K562 (cell line): ENCODE results near the gene NUP133. TPM values are rescaled to one million over a fixed set of nuclear protein-coding genes. Genes with fewer than 3 reads are reported as not detected.
A peak's percentile ranks its signal among the peaks of the same experiment; 100 is the strongest.

Experiments
- ELF4 ChIP-seq: fragments of 450-650 bp; formaldehyde crosslinking; IDR thresholded peaks from 2 replicates; pipeline ENCODE4 v1.4.0; 2022; ENCODE audit warnings: missing genetic modification characterization
- HDAC8 ChIP-seq: fragments of 450-650 bp; IDR thresholded peaks from 2 replicates; pipeline ENCODE4 v1.6.1; 2016; ENCODE audit warnings: mild to moderate bottlenecking, missing genetic modification characterization, moderate library complexity, missing compliant biosample characterization
- IRF9 ChIP-seq: fragments of 450-650 bp; IDR thresholded peaks from 2 replicates; pipeline ENCODE4 v1.6.1; 2016; ENCODE audit warnings: missing biosample characterization, missing genetic modification characterization
- KLF6 ChIP-seq: fragments of 250-450 bp; sonication (Bioruptor Pico); IDR thresholded peaks from 2 replicates; pipeline ENCODE4 v1.4.0; 2020; ENCODE audit warnings: mild to moderate bottlenecking, moderate library complexity, borderline replicate concordance
- MEF2D ChIP-seq: conservative IDR thresholded peaks from 2 replicates; pipeline ENCODE4 v1.6.1; 2016; ENCODE audit warnings: low read depth, missing genetic modification characterization, missing compliant biosample characterization
- MXI1 ChIP-seq: IDR thresholded peaks from 2 replicates; pipeline ENCODE4 v1.6.1; 2011; ENCODE audit warnings: low read depth, mild to moderate bottlenecking, improper control_type of control experiment, low read length
- NR3C1 ChIP-seq: sonication (generic); formaldehyde crosslinking; IDR thresholded peaks from 2 replicates; pipeline ENCODE4 v1.8.1; 2022; ENCODE audit warnings: missing genetic modification reagents
- PURB ChIP-seq: sonication (generic); formaldehyde crosslinking; IDR thresholded peaks from 2 replicates; pipeline ENCODE4 v1.9.0; 2021; ENCODE audit warnings: low read depth, mild to moderate bottlenecking, missing genetic modification reagents
- SMARCA4 ChIP-seq: fragments of 450-650 bp; IDR thresholded peaks from 2 replicates; pipeline ENCODE4 v1.6.1; 2016
- ZBTB49 ChIP-seq: sonication (generic); formaldehyde crosslinking; IDR thresholded peaks from 2 replicates; pipeline ENCODE4 v1.8.0; 2022; ENCODE audit warnings: missing genetic modification reagents, mild to moderate bottlenecking, borderline replicate concordance
- ZNF174 ChIP-seq: fragments of 250-450 bp; sonication (Bioruptor Pico); IDR thresholded peaks from 2 replicates; pipeline ENCODE4 v1.4.0; 2020; ENCODE audit warnings: mild to moderate bottlenecking
- ZNF282 ChIP-seq: sonication (generic); formaldehyde crosslinking; IDR thresholded peaks from 2 replicates; pipeline ENCODE4 v1.8.1; 2023; ENCODE audit warnings: missing genetic modification reagents
- ZNF311 ChIP-seq: fragments of 250-450 bp; sonication (Bioruptor Pico); IDR thresholded peaks from 2 replicates; pipeline ENCODE4 v1.4.0; 2020; ENCODE audit warnings: mild to moderate bottlenecking, moderate library complexity
- ZNF318 ChIP-seq, 2 experiments: fragments of 450-650 bp; IDR thresholded peaks; 2 replicates each; pipeline ENCODE4 v1.6.1; 2016; ENCODE audit warnings: mild to moderate bottlenecking in 2 of 2, borderline replicate concordance in 1 of 2, low read depth in 1 of 2, moderate library complexity in 1 of 2
- ZNF717 ChIP-seq: fragments of 250-450 bp; sonication (Bioruptor Pico); IDR thresholded peaks from 2 replicates; pipeline ENCODE4 v1.5.0; 2021
- polyA plus RNA-seq, 8 experiments: library from polyadenylated mRNA; depleted of rRNA in 4 of 8; stranded (reverse) in 5 of 8; unstranded in 3 of 8; fragments of >200 nt; fragmentation: Nextera tagmentation in 2 of 8; fragmentation: Illumina TruSeq in 1 of 8; extraction: Ambion mirVana in 2 of 8; extraction: Trizol in 1 of 8; gene quantifications; 2 replicates each; pipeline versions ENCODE4 v1.2.1 to v1.2.3, GENCODE V29; 2011 to 2014; ENCODE audit warnings: inconsistent platforms in 1 of 8, missing spikeins in 1 of 8
- total RNA-seq, 7 experiments: library from RNA; depleted of rRNA in 6 of 7; stranded (reverse); fragments of >200 nt in 6 of 7; fragmentation: Illumina TruSeq in 2 of 7; extraction: Trizol in 2 of 7; gene quantifications; 2 replicates each; pipeline versions ENCODE4 v1.2.1 to v1.2.3, GENCODE V29; 2011 to 2021; ENCODE audit warnings: low replicate concordance in 1 of 7

Gene NUP133
- total and polyA plus RNA-seq, 9 of the 15 experiments (the other 6 are each of a cell fraction or from before 2014, with no cell fraction given): 21.7 to 85.1 (median 61.3) TPM

GRCh38 chr1:229507951-229508822 lies at the start of gene NUP133 (continued):
- TF ChIP-seq HDAC8 (no peak), MEF2D (no peak), ZNF311 (no peak), ZNF318 (IDR thresholded peaks at IDR 0.05; ENCODE audit: borderline replicate concordance in 1 of 2, low read depth in 1 of 2) (no peak), PURB (CRISPR knock-in tag) (no peak), IRF9 (tag) (no peak), KLF6 (CRISPR knock-in tag) (peak; percentile 76; the same call in 1 of the 2 replicates), ZNF174 (CRISPR knock-in tag) (no peak), ELF4 (no peak), MXI1 (peak; percentile 78), ZNF282 (no peak; the same call in 1 of the 2 replicates), ZNF717 (CRISPR knock-in tag) (no peak), ZBTB49 (CRISPR knock-in tag) (no peak), SMARCA4 (peak; percentile 40; the same call in 1 of the 2 replicates), NR3C1 (CRISPR knock-in tag) (no peak)
